GM18508 (cell line): ENCODE results near the gene ANKRD45.
"Not testable (repeated sequence)": the region's sequence is repeated elsewhere in the genome, so short reads cannot be mapped to it uniquely, and the experiment has no call there.

ENCODE experiments used
- ATAC-seq: cut with Tn5 transposase; IDR thresholded peaks from one replicate; pipeline ENCODE4 v1.9.1; 2021; ENCODE audit warnings: moderate number of reproducible peaks; ENCODE audit not compliant: insufficient read depth, unreplicated experiment

ANKRD45 gene

GRCh38 chr1:173580658-173581057 lies 89.0 kb downstream of the ANKRD45 start:
- ATAC-seq = no peak

GRCh38 chr1:173580071-173580470 lies 89.6 kb downstream of the ANKRD45 start:
- no peak for ATAC-seq

- no peak for ATAC-seq
Measured at GRCh38 chr1:173573596-173573995, 96.1 kb downstream of the ANKRD45 start.

GRCh38 chr1:173572201-173572873 lies 97.3 kb downstream of the ANKRD45 start:
- ATAC-seq = no peak

GRCh38 chr1:173570370-173571007 lies 99.2 kb downstream of the ANKRD45 start:
- ATAC-seq = no peak

- no peak for ATAC-seq
Measured at GRCh38 chr1:173568483-173568882, 101.2 kb downstream of the ANKRD45 start.

- ATAC-seq = not testable (repeated sequence)
Measured at GRCh38 chr1:173563846-173564245, 105.8 kb downstream of the ANKRD45 start.

- ATAC-seq = no peak
Measured at GRCh38 chr1:173562813-173563212, 106.8 kb downstream of the ANKRD45 start.

- no peak for ATAC-seq
Measured at GRCh38 chr1:173561263-173561662, 108.4 kb downstream of the ANKRD45 start.

GRCh38 chr1:173560285-173560880 lies 109.3 kb downstream of the ANKRD45 start:
- no peak for ATAC-seq
